Colon (tissue), 2 donors: ENCODE results near the gene IGF1R.

Experiments
- FAIRE-seq: peaks from 2 replicates; lab custom pipeline; 2012; peaks lifted over from hg19 to GRCh38; lab: Jason Lieb, UNC
- donor health status: control.
- donor health status: control.

The IGF1R gene

DNA sequence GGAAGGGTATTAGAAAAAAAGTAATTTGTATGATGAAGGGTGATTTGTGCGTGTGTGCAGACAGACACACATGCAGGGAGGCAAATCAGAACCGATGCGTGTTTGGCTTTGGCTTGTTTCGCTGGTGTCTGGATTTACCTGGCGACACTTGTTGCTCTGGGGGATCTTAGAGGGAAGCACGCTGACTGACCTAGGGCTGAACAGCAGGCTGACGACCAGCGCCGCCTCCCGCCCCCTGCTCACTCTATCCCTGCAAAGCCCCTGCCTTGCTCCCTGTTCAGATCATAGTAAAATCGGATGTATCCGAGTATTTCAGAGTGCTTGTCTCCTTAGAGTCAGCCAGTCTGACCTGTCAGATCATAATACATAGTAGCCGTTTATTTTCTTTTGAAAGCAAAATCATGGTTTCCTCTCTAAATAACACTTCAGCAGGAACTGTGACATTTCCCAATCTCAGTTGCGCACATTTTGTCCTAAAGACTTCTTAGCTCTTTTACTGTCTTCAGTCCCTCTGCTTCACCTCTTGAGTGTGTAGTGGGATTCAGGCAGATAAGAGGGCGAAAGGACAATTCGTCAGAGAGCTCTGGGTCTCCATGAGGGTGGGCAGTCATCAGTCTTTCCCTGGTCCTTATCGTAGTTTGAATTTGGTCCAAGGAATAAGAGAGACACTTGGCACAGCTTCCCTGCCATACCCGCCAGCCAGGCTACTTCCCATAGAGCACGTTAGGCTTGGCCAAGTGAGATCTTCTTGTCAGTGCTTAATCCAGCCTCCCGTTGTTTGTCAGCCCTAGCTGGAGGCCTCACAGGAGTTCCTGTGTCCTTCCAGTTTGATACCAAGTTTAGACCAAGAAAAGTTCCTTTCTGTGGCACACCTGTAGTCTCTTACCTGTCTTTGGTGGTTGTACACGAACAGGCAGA, 261.9 kb downstream of the IGF1R start:
- FAIRE-seq: no peak

DNA sequence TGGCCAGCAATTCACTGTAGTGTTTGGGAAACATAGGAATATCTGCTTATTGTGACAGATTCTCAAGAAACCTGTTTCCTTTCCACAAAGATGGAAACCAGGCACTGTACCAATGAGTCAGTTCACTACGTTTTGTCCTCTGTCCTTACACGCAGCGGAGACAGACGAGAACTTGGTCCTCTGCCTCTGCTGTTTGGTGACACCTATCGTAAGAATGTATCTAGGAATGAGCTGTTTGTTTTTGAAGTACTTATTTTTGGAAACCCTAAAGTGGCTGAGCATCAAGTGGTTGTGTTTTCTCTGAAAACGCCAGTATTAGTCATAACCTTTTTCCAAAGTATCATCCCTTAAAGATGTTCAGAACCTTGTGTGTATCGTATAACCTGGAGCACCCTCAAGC, 266.3 kb downstream of the IGF1R start:
- FAIRE-seq: no peak

DNA sequence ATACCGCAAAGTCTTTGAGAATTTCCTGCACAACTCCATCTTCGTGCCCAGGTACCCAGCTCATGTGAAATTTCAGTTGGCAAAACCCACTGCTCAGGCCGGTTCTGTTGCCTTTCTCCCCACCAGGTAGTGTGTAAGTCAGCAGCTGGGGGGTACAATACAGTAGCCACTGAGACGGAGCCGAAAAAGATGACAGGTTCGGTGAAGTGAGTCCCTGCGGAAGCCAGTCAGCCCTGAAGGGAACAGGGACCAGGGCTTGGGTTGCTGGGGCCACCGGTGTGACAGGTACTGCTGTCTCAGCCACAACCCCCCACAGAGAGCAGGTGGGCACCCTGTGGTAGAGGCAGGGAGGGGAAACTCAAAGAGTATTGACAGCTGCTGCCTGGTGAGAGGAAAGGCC, 268.5 kb downstream of the IGF1R start:
- FAIRE-seq: no peak

DNA sequence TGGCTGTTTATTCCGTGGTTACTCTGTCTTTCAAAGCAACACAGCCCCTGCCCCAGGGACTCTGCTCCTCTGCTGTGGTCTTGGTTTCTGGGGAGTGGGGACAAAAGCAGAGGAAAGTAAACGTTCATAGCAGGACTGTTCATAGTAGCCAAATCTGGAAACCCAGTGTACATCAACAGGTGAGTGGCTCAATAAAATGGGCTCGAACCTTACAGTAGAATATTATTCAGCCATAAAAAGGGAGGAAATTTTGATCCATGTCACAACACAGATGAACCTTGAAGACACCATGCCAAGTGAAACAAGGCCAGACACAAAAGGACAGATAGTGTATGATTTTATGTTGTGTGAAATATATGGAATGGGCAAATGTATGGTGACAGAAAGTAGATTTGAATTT, 269.1 kb downstream of the IGF1R start:
- FAIRE-seq: no peak

DNA sequence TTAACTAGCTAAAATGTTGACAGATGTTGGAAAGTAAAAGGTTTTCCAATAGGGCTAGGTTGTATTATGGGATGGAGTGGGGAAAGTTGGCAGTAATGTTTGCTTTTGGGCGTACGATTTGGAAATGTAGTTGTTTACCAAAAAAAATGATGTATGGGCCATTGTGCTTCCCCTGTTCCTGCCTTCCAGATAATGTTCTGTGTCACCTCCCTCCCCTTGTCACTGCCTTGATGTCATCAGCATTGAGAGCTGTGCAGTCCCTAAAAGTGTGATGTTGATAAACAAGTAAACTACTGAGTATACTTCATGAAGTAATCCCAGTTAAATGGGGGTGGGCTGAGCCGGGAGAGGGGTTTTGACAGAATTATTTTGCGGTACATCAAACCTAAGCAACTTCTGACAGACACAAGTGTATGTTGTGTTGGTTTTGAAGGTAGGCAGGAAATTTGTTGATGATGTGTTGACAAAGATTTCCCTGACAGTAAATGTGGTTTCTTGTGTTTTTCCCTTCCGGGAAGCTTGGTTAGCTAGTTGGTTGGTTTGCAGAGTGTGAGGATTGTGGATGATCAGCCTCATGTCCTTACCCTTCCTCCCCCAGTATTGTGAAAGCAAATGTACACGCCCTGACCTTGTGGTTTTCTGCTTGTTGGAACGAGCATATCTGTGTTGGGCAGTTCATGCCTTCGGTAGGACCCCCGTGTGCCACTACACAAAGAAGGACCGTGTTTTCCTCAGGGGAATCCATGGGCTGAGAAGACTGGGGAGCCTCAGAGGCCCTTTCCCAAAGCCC, 271.9 kb downstream of the IGF1R start:
- no peak for FAIRE-seq

DNA sequence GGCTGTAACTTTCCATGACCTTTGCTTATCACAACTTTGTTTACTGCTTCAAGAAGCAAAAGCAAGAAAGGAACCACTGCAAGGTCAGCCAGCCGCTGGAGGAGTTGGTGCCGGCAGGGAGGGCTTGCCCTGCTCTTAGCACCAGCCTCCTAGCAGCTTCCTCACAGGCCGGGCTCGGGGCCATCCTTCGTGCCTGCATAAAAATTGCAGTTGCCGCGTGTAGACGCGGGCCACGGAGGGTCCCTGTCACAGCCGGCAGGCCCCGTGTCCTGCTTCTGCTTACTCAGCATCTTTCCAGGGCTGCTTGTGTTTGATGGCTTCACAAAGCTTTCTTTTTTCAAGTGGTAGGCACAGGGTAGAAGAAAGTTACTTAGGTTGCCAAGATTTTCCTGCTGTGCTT, 274.8 kb downstream of the IGF1R start:
- FAIRE-seq: no peak

DNA sequence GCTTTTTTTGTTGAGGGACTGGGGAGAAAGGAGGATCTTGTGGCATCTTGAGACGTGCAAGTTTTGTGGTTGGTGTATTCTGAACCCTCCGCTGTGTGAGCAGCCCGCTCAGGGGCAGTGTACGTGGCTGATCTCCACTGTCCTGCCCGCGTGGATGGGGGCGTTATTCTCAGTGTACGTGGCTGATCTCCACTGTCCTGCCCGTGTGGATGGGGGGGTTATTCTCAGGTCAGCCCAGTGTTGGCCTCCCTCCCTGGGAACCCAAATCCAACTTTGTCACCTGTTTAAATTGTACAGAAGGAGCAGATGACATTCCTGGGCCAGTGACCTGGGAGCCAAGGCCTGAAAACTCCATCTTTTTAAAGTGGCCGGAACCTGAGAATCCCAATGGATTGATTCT, 275.2 kb downstream of the IGF1R start:
- no peak for FAIRE-seq

DNA sequence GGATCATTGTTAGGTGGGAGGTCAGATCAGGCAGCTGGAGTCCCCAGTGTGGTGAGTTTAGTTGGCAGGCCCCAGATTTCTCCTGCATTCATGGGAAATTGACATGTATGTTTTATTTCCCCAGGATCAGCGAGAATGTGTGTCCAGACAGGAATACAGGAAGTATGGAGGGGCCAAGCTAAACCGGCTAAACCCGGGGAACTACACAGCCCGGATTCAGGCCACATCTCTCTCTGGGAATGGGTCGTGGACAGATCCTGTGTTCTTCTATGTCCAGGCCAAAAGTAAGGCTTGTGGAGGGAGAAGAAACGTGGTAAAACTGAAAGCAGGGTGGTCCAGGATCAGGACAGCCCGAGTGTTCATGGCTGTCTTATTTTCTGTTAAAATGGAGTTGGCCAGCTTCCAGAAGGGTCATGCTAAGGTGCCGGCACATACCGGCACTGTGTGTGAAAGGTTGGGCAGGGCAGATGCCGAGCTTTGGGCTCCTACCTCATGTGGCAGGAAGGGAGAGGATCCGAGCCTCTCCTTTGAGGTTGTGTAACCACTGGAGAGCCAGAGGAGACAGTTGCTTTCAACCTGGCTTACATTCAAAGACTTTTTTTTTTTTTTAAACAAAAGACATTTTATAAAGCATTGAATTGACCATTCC, 276.2 kb downstream of the IGF1R start:
- FAIRE-seq: no peak

DNA sequence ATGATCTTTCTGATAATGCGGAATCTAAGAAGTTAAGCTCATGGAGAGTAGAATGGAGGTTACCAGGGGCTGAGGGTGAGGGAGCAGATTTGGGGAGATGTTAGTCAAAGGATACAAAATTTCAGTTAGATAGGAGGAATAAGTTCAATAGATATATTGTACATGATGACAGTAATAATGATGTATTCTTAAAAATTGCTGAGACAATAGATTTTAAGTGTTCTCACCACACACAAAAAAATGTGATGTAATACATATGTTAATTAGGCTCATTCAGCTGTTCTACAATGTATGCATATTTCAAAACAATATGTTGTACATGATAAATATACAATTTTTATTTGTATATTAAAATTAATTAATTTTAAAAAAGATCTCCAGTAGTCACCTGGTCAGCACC, 277.9 kb downstream of the IGF1R start:
- no peak for FAIRE-seq

DNA sequence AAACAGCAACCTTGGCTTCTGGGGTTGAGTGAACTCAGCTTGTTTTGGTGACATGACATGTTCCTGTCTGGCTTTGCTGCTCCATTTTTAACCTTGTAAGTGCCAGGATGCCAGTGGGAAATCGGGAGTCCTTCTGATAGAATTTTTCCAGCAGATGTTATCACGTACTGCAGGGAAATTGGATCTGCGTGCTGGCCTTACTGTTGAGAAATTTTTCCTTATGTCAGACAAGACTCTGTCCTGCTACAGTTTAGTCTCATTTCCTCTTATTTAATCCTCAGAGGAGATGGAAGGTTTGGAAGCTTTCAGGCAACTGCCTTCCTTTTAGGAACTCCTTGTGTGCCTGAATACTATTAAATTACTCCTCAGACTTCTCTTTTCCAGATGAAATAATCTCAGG, 278.7 kb downstream of the IGF1R start:
- FAIRE-seq: no peak

DNA sequence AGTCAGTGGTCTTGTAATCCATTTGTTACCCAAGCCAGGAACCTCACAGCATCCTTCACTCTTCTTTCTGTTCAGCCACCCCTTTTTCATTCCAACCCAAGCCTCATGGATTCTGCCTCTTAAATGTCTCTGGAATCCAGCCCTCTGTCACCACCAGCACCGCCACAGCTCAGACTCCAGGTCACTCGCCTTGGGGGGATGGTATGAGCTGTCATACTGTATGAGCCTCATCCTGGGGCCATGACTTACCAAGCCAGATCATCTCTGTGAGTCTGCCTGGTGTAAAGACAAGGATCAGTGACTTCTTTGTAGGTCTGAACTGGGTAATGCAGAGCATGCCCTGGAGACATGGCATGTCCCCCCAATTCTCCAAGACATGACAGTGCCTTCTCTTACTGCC, 279.7 kb downstream of the IGF1R start:
- no peak for FAIRE-seq

DNA sequence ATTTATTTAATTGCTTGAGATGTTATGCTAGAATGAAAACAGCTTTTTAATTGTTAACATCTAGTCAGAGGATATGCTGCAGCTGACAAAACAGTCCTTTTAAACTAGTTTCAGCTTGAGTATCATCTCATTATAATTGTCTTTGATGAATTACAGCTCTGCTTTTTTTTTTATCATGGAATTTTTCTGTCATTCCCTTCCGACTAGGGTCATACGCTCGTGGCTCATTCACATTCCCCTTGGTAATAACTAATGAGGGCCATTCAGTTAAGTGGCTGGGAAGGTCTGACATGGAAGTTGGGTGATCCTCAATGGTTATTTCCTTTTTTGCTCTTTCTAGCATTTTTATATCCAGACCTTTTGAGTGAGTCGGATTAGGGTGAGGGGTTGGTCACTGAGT, 282.2 kb downstream of the IGF1R start:
- FAIRE-seq: no peak

DNA sequence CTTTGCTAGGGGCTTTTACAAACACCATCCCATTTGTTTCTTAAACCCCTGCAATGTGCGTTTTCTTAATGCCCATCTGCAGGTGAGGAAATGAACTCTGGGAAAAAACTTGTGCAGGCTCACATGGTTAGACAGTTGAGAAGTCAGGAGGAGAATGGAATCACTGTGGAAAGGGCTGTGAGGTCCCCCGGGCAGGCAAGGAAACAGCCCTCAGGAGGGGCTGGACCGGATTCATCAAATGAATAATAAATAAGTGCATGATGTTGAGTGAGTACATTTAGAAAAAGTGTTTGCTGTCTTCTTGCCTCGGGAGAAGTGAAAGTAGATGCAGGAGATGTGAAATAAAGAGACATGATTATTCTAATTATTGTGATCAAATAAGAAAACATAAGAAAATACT, 282.7 kb downstream of the IGF1R start:
- FAIRE-seq: no peak

DNA sequence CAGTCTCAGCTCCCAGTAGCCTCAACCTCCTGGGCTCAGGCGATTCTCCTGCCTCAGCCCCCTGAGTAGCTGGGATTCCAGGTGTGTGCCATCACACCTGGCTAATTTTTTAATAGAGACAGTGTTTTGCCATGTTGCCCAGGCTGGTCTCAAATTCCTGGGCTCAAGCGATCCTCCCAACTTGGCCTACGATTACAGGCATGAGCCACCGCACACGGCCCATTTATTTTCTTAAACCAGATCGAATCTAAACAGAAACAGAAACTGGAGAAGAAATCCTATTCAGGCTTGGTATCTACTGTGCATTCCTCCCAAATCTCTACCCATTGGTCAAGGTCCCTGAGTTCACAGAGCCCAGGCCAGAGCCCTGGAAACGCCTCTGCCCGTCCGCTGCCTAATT, 285.1 kb downstream of the IGF1R start:
- FAIRE-seq: no peak

DNA sequence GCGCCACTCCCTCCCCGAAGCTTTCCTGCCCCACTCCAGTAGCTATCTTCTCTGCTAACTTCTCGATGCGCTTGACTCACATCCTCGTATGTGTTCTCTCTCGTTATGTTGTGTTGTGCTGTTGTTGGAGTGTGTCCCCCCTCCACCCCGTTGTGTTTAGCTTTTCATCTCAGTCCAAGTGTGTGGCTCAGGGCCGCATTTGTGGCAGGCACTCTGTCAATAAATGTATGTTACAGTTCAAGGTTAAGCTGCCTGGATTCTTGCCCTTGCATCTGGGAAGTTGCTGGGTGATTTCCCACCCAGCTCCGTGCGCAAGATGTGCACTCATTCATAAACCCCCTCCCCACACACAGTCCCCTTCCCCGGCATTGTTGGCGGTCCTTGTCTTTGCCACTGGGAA, 287.4 kb downstream of the IGF1R start:
- FAIRE-seq: no peak

DNA sequence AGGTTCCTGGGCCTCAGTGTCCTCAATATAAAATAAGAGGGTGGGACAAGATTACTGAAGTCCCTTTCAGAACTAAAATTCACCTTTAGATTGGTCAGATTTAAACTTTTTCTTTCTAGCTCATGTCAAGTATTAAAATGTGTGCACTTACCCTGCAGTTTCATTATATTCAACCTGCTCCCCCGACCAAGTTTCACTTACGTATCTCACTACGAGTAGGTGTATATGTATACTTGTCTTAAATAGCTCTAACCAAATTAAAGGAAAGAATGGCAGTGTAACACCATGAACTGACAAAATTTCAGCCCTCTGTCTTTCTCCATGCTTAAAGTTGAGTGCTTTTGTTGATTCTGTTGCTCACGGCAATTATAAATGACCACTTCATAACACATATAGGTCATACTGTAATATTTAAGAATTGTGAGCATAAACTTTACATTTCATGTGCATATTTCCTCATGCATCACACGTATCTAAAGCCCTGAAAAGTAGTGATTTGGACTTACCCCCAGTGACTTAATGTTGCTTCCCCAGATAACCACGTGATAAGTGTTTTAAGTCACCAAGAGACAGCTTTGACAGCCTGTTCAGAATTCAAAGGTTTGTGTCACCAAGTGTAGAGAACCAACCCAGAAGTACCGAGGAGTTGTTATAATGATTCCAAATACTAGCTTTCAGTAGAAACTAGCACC, 289.2 kb downstream of the IGF1R start:
- FAIRE-seq: no peak

DNA sequence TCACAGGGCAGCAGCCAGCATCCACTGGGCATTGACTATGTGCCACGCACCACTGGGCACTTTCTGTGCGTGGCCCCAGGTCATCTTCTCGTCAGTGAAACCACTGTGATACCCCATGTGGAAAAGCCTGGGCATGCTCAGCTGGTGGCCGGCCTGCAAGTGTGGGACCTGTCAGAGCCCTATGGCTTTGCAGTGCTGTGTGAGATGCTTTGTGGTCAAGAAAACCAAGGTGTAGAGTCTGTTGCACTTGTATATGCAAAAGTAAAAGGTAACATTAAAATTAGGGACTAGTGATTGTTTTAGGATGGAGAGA, 289.7 kb downstream of the IGF1R start:
- no peak for FAIRE-seq

DNA sequence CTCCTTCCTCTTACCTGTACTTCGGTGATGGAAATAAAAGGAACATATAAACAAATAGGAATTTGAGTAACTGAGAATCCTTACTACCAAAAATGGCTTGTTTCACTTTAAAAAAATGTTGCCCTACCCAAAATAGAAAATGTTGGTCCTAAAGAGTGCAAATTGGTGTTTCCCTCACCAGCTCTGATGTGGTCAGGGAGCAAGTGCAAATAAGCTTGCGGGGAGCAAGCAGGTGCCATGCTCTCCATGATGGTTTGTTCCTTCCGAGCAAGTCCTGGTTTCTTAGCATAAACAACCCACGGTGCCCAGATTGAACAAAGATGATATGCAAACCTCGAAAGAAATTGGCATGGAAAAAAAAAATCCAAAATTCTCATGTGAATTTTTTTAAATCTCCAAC, 290.5 kb downstream of the IGF1R start:
- no peak for FAIRE-seq

DNA sequence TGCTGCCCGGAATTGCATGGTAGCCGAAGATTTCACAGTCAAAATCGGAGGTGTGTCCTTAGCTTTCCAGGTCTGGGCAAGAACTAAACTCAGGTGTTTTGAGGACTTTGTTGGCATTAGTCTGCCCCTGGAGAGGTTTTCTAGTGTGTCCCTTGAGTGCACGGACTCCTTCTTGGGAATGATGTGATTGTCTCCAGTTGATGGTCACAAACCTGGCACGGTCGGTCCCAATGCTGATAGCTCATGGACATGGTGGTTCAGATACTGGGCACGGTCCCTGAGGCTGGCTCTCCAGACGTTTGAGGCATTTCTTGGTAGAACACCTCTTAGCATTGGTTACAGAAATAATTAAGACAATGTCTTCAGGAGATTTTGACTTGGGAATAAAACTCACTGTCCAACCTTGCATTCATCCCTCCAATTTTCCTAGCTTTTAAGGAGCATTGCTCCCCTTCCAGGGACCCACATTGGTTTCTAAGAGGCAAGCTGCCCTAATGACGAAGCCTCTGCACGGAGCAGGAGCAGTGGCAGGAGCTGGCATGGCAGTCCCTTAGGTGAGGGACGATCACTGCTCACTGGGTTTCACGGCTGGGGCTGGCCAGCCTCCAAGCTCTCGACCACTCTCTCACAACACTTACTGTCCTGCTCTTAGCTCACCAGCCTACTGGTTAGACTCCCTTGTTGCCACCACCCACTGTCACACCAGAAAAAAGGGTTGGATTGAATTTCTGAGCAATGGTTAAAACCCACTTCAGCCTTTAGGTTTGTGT, 291.2 kb downstream of the IGF1R start:
- no peak for FAIRE-seq

DNA sequence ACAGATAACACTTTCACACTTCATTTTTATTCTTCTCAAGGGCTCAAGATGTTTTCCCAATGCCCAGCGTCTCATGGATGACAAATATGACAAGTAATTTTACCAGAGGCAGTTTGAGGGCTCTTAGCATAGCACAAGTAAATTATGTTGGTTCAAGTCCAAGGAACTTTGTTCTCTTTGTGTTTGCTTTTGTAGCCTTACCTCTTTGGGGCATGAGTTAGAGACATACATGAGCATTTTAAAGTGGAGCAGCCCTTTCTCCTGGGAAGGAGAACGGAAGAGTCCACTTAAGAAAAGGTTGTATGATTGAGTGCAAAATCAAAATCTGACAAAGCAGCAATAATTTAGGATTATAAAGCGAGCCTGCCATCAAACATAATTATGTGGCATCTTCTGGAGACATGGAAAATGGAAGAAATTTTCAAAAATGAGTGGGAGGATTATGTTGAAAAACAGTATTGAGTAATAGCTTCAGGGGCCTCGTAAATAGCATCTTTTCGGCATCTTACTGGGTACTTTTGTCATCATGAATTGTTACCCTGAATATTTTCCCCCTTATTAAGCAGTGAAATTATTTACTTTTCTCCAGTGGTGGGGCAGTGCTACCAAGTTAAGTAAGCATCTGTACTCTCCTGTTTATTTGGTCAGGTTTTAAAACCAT, 293.4 kb downstream of the IGF1R start:
- no peak for FAIRE-seq

DNA sequence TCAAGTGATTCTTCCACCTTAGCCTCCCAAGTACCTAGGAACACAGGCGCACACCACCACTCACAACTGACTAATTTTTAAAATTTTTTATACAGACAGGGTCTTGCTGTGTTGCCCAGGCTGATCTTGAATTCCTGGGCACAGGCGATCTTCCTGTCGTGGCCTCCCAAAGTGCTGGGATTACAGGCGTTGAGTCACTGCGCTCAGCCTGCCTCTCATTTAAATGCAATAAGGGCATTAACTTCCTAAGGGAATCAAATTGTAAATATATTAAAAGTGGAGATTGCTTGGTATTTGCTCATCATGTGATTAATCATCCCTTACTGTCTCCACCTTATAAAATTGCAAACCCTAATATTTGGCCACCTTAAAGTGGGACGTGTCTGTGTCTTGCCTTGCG, 294.1 kb downstream of the IGF1R start:
- FAIRE-seq: no peak
